CD14-positive monocyte (primary cell): Measurements from ENCODE around the gene DNAJC3. TPM values are rescaled to one million over a fixed set of nuclear protein-coding genes. Genes with fewer than 3 reads are reported as not detected.
"Not testable (repeated sequence)": the region's sequence is repeated elsewhere in the genome, so short reads cannot be mapped to it uniquely, and the experiment has no call there.

ENCODE experiments used
- DNase-seq, 3 donors: peaks; one replicate each; pipeline ENCODE4 v3.0.0-alpha.2; 2011 to 2022
- H2AFZ ChIP-seq: 2 replicates; pipeline ENCODE4 v1.6.0; 2012; ENCODE audit warnings: mild to moderate bottlenecking, low read depth, low read length, inconsistent platforms; ENCODE audit not compliant: insufficient read depth, poor library complexity, severe bottlenecking
- H3K27ac ChIP-seq, 2 donors: 1 replicate in 1 of 2; 2 replicates in 1 of 2; pipeline ENCODE4 v1.5.1; 2012 to 2013; ENCODE audit warnings: low read length in 2 of 2, control low read depth in 1 of 2, inconsistent platforms in 1 of 2, low read depth in 1 of 2, mild to moderate bottlenecking in 1 of 2
- H3K27me3 ChIP-seq, 2 donors: one replicate each; pipeline versions ENCODE4 v1.6.0 to v1.6.1; 2011 to 2013; ENCODE audit warnings: low read length in 2 of 2; ENCODE audit not compliant: control insufficient read depth in 2 of 2, insufficient read depth in 2 of 2
- H3K36me3 ChIP-seq, 2 donors: replicated peaks in 1 of 2; 1 replicate in 1 of 2; 2 replicates in 1 of 2; pipeline versions ENCODE4 v1.5.1 to v1.6.1; 2012 to 2013; ENCODE audit warnings: low read length in 2 of 2, control low read depth in 1 of 2, inconsistent platforms in 1 of 2, mild to moderate bottlenecking in 1 of 2; ENCODE audit not compliant: insufficient read depth in 2 of 2, control insufficient read depth in 1 of 2
- H3K4me1 ChIP-seq, 2 donors: 1 replicate in 1 of 2; 2 replicates in 1 of 2; pipeline versions ENCODE4 v1.5.1 to v1.6.1; 2012 to 2013; ENCODE audit warnings: low read length in 2 of 2, control low read depth in 1 of 2, inconsistent platforms in 1 of 2, mild to moderate bottlenecking in 1 of 2, moderate library complexity in 1 of 2; ENCODE audit not compliant: insufficient read depth in 2 of 2, control insufficient read depth in 1 of 2
- H3K4me2 ChIP-seq: replicated peaks from 2 replicates; pipeline ENCODE3; 2012; ENCODE audit warnings: low read length, moderate library complexity, mild to moderate bottlenecking; ENCODE audit not compliant: poor library complexity, severe bottlenecking; ENCODE audit errors: extremely low read depth
- H3K4me3 ChIP-seq, 3 experiments: fragments of 200-600 bp in 1 of 3; sonication (generic) in 1 of 3; replicated peaks in 1 of 3; 1 replicate in 2 of 3; 2 replicates in 1 of 3; pipeline ENCODE4 v1.5.1; 2011 to 2013; ENCODE audit warnings: low read length in 3 of 3, mild to moderate bottlenecking in 3 of 3, control low read depth in 2 of 3, low read depth in 2 of 3, inconsistent platforms in 1 of 3, moderate library complexity in 1 of 3
- H3K79me2 ChIP-seq: 2 replicates; pipeline ENCODE4 v1.6.0; 2012; ENCODE audit warnings: mild to moderate bottlenecking, control low read depth, inconsistent platforms, low read length, moderate library complexity; ENCODE audit not compliant: insufficient read depth
- H3K9ac ChIP-seq: 2 replicates; pipeline ENCODE4 v1.6.0; 2017; ENCODE audit warnings: low read length, mild to moderate bottlenecking; ENCODE audit not compliant: insufficient read depth, poor library complexity, severe bottlenecking
- H3K9me3 ChIP-seq, 2 donors: replicated peaks in 1 of 2; 1 replicate in 1 of 2; 2 replicates in 1 of 2; pipeline versions ENCODE4 v1.5.1 to v1.6.1; 2012 to 2013; ENCODE audit warnings: low read length in 2 of 2, control low read depth in 1 of 2; ENCODE audit not compliant: control insufficient read depth in 1 of 2, insufficient read depth in 1 of 2
- H4K20me1 ChIP-seq: 2 replicates; pipeline ENCODE4 v1.6.0; 2012; ENCODE audit warnings: mild to moderate bottlenecking, low read length, control low read depth, moderate library complexity; ENCODE audit not compliant: insufficient read depth
- H3K27ac Mint-ChIP-seq, 7 donors: one replicate each; pipeline ENCODE4 v1.8.0; 2020; ENCODE audit warnings: mild to moderate bottlenecking in 7 of 7, mixed read lengths in 7 of 7, moderate library complexity in 6 of 7, inconsistent platforms in 2 of 7
- H3K27me3 Mint-ChIP-seq, 3 donors: one replicate each; pipeline ENCODE4 v1.8.0; 2021 to 2022; ENCODE audit warnings: low read depth in 3 of 3, mild to moderate bottlenecking in 3 of 3, mixed read lengths in 3 of 3, moderate library complexity in 3 of 3, inconsistent platforms in 1 of 3
- H3K36me3 Mint-ChIP-seq, 2 donors: one replicate each; pipeline ENCODE4 v1.8.0; 2020; ENCODE audit warnings: mixed read lengths in 2 of 2, inconsistent platforms in 1 of 2, mild to moderate bottlenecking in 1 of 2
- H3K4me1 Mint-ChIP-seq: one replicate; pipeline ENCODE4 v1.8.0; 2020; ENCODE audit warnings: mild to moderate bottlenecking, mixed read lengths
- H3K4me3 Mint-ChIP-seq, 2 donors: one replicate each; pipeline ENCODE4 v1.8.0; 2020; ENCODE audit warnings: mild to moderate bottlenecking in 2 of 2, mixed read lengths in 2 of 2, moderate library complexity in 1 of 2
- H3K9me3 Mint-ChIP-seq, 7 donors: one replicate each; pipeline ENCODE4 v1.8.0; 2020 to 2022; ENCODE audit warnings: mixed read lengths in 7 of 7, mild to moderate bottlenecking in 6 of 7, moderate library complexity in 6 of 7, inconsistent platforms in 2 of 7
- WGBS: methylation state at CpG from one replicate; pipeline ENCODE4 v1.1.5; 2013; ENCODE audit warnings: missing lambda C conversion rate; ENCODE audit not compliant: insufficient coverage; 5-methylcytosine and 5-hydroxymethylcytosine counted together
- intact Hi-C, 2 donors: fragments of 100-400 bp; cut with micrococcal nuclease; formaldehyde crosslinking; loops; one replicate each; pipeline versions ENCODE4 v1.15.0 to v1.15.1; 2023
- polyA plus RNA-seq, 3 donors: library from polyadenylated mRNA; depleted of rRNA in 1 of 3; unstranded in 2 of 3; stranded (reverse) in 1 of 3; fragments of 300-500 nt in 2 of 3; fragments of >200 nt in 1 of 3; fragmentation: Illumina TruSeq in 2 of 3; gene quantifications; 1 replicate in 2 of 3; 2 replicates in 1 of 3; pipeline ENCODE4 v1.2.3, GENCODE V29; 2012 to 2021
- TF ChIP-seq, protein P1 (sequence below): fragments of 200-600 bp; IDR thresholded peaks from one replicate; pipeline ENCODE4 v1.8.0; 2022; ENCODE audit warnings: antibody characterized with exemption, mild to moderate bottlenecking

The DNAJC3 gene
- polyA plus RNA-seq, 3 donors = 11.1 to 27.6 (median 22.3) TPM

DNA sequence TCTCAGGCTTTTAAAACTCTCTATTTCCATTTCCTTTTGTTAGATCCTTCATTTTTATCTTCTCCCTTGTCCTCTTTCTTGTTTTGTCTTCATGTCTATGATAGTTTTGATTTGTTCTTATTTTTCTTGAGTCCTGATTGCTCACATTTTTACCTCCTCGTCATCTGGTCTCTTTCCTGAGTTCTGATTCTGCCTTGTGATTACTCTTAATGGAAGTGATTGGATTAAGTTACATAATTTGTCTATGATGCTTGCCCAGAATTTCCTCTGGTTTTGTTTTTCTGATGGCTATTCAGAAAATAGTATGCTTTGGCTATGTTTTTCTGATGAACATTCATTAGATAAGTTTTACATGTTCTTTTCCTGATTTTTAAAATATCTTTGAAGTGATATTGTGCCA is 102.6 kb downstream of the DNAJC3 start:
- no peaks in the 10 kb centered on the region for H3K4me1 ChIP-seq
- no peaks in the 10 kb centered on the region for H3K27me3 ChIP-seq
- no peaks in the 10 kb centered on the region for H3K9me3 ChIP-seq
- peaks cover 53 to 85% of the 10 kb centered on the region in 2 donors for H3K36me3 ChIP-seq
- 83% methylated on average over 1 of the region's 1 CpG for WGBS
- Mint-ChIP-seq H3K4me1 (no peaks in the 10 kb centered on the region), H3K4me3 (no peak overlapping the region), H3K27ac (no peak overlapping the region), H3K9me3 (peaks cover 0 to 3% (median 0%) of the 10 kb centered on the region in 7 donors), H3K36me3 (peaks cover 44 to 52% of the 10 kb centered on the region in 2 donors), H3K27me3 (no peaks in the 10 kb centered on the region)
- DNase-seq = no peak
- TF ChIP-seq, protein P1, sequence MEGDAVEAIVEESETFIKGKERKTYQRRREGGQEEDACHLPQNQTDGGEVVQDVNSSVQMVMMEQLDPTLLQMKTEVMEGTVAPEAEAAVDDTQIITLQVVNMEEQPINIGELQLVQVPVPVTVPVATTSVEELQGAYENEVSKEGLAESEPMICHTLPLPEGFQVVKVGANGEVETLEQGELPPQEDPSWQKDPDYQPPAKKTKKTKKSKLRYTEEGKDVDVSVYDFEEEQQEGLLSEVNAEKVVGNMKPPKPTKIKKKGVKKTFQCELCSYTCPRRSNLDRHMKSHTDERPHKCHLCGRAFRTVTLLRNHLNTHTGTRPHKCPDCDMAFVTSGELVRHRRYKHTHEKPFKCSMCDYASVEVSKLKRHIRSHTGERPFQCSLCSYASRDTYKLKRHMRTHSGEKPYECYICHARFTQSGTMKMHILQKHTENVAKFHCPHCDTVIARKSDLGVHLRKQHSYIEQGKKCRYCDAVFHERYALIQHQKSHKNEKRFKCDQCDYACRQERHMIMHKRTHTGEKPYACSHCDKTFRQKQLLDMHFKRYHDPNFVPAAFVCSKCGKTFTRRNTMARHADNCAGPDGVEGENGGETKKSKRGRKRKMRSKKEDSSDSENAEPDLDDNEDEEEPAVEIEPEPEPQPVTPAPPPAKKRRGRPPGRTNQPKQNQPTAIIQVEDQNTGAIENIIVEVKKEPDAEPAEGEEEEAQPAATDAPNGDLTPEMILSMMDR = no peak
- no peaks in the 10 kb centered on the region for H3K79me2 ChIP-seq
- H3K9ac ChIP-seq = no peak overlapping the region
- H2AFZ ChIP-seq = no peak overlapping the region
- intact Hi-C loops = no loop called here
- peaks cover 12% of the 10 kb centered on the region for H4K20me1 ChIP-seq
- H3K27ac ChIP-seq = no peak overlapping the region
- H3K4me3 ChIP-seq = no peak overlapping the region
- no peak overlapping the region for H3K4me2 ChIP-seq

DNA sequence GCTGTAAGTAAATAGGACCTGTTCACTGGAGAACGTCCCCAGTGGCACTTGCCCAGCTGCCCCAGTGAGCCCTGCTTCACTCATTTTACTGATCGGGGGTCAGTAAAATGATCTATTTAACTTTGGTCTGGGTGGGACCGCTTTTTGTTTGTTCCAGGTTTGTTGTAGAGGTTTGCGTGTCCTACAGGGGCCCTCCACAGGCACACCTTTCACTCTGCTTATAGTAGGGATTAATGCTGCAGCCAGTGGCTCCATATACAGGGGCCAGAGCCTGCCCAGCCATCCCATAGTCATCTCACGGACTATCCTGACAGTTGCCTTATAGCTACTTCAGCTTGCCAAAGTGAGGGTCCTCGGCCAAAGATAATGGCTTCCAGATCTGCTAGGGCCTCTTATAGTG is 104.1 kb downstream of the DNAJC3 start:
- no peaks in the 10 kb centered on the region for H3K4me1 ChIP-seq
- H3K9ac ChIP-seq = no peak overlapping the region
- H3K4me1 Mint-ChIP-seq = no peaks in the 10 kb centered on the region
- H3K36me3 ChIP-seq = peaks cover 52 to 91% of the 10 kb centered on the region in 2 donors
- H3K9me3 Mint-ChIP-seq = peaks cover 0 to 3% (median 0%) of the 10 kb centered on the region in 7 donors
- 100% methylated on average over 1 of the region's 6 CpGs for WGBS
- no peak overlapping the region for H3K4me3 Mint-ChIP-seq
- H3K27ac ChIP-seq = no peak overlapping the region
- no peak overlapping the region for H3K4me2 ChIP-seq
- TF ChIP-seq, protein P1 = no peak
- no peaks in the 10 kb centered on the region for H3K9me3 ChIP-seq
- no peak overlapping the region for H3K27ac Mint-ChIP-seq
- peaks cover 13% of the 10 kb centered on the region for H4K20me1 ChIP-seq
- no peaks in the 10 kb centered on the region for H3K27me3 Mint-ChIP-seq
- no peak overlapping the region for H2AFZ ChIP-seq
- intact Hi-C loops = no loop called here
- H3K27me3 ChIP-seq = no peaks in the 10 kb centered on the region
- H3K79me2 ChIP-seq = no peaks in the 10 kb centered on the region
- no peak for DNase-seq
- no peak overlapping the region for H3K4me3 ChIP-seq
- peaks cover 46 to 54% of the 10 kb centered on the region in 2 donors for H3K36me3 Mint-ChIP-seq

DNA sequence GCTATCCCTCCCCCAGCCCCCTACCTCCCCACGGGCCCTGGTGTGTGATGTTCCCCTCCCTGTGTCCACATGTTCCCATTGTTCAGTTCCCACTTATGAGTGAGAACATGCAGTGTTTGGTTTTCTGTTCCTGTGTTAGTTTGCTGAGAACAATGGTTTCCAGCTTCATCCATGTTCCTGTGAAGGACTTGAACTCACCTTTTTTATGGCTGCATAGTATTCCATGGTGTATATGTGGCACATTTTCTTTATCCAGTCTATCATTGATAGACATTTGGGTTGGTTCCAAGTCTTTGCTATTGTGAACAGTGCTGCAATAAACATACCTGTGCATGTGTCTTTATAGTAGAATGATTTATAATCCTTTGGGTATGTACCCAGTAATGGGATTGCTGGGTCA is 105.0 kb downstream of the DNAJC3 start:
- H3K9ac ChIP-seq, H3K4me3 Mint-ChIP-seq, H3K9me3 Mint-ChIP-seq, H3K4me1 Mint-ChIP-seq, H3K4me3 ChIP-seq, H3K4me2 ChIP-seq, H3K79me2 ChIP-seq, H3K9me3 ChIP-seq, H2AFZ ChIP-seq, H3K27me3 Mint-ChIP-seq, DNase-seq, H3K27ac Mint-ChIP-seq, H3K4me1 ChIP-seq, H3K27ac ChIP-seq, intact Hi-C loops, H3K27me3 ChIP-seq: not testable (repeated sequence)
- Histone ChIP-seq H3K36me3 (peaks cover 54 to 91% of the 10 kb centered on the region in 2 donors), H4K20me1 (peaks cover 13% of the 10 kb centered on the region)
- no CpG with 5 or more reads among the region's 1 CpG for WGBS
- peaks cover 51 to 57% of the 10 kb centered on the region in 2 donors for H3K36me3 Mint-ChIP-seq
